NT2/D1 (cell line): ENCODE measurements around the gene NKX6-2.
"Not testable (repeated sequence)": the region's sequence is repeated elsewhere in the genome, so short reads cannot be mapped to it uniquely, and the experiment has no call there.

ENCODE experiments used
- DNase-seq: peaks from one replicate; pipeline ENCODE4 v3.0.0-alpha.2; 2011; ENCODE audit warnings: low read depth, low spot score
- H3K27me3 ChIP-seq: 2 replicates; pipeline ENCODE4 v1.6.0; 2011; ENCODE audit warnings: mild to moderate bottlenecking; ENCODE audit not compliant: insufficient read length, insufficient read depth
- H3K36me3 ChIP-seq: 2 replicates; pipeline ENCODE4 v1.6.1; 2011; ENCODE audit warnings: mild to moderate bottlenecking, low read length, mixed read lengths; ENCODE audit not compliant: insufficient read depth, insufficient read length
- H3K4me1 ChIP-seq: 2 replicates; pipeline ENCODE4 v1.5.1; 2011; ENCODE audit not compliant: insufficient read depth, insufficient read length
- H3K4me3 ChIP-seq: 2 replicates; pipeline ENCODE4 v1.5.1; 2011; ENCODE audit warnings: low read depth; ENCODE audit not compliant: insufficient read length
- H3K9ac ChIP-seq: 2 replicates; pipeline ENCODE4 v1.6.0; 2011; ENCODE audit warnings: low read depth; ENCODE audit not compliant: insufficient read length
- H3K9me3 ChIP-seq: 2 replicates; pipeline ENCODE4 v1.5.1; 2011; ENCODE audit warnings: mild to moderate bottlenecking, low read length; ENCODE audit not compliant: insufficient read depth
- SUZ12 ChIP-seq: IDR thresholded peaks from 2 replicates; pipeline ENCODE4 v1.6.1; 2011; ENCODE audit not compliant: insufficient read length, insufficient read depth; ENCODE audit errors: extremely low read depth
- YY1 ChIP-seq: IDR thresholded peaks from 2 replicates; pipeline ENCODE4 v1.6.1; 2011; ENCODE audit not compliant: insufficient read length, insufficient read depth
- ZNF274 ChIP-seq: IDR thresholded peaks from 2 replicates; pipeline ENCODE4 v1.6.1; 2011; ENCODE audit warnings: mild to moderate bottlenecking, low read depth, low read length

NKX6-2 gene

DNA sequence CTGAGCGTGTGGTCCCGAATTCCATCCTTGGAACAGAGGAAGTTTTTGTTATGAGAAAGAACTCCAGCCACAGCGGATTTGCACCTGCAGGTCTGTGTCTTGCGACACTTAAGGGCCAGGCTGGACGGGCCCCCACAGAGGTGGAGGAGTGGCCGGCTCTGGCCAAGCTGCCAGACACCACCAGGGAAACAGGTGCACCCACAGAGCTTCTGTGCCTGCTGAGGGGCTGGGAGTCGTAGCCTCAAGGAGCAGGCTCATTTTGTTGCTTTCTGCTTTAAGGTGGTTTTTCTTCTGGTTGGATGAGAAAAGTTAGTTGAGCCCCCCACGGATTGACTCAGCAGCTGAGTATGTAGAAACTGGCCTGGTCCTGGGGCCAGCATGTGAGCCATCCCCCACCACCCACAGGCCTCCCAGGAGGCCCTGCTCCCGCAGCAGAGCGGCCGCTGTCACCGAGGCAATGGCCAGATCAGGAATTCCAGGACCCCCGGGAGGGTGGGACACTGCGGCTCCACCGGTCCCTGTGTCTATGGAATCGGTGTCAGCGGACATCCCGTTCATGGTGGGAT, 41.9 kb downstream of the NKX6-2 start:
- TF ChIP-seq YY1, result no peak
- TF ChIP-seq SUZ12, result no peak
- no peak for TF ChIP-seq ZNF274
- Histone ChIP-seq H3K9me3 (no peaks in the 10 kb centered on the region), H3K4me1 (peaks cover 32% of the 10 kb centered on the region), H3K9ac (no peak overlapping the region), H3K4me3 (no peak overlapping the region), H3K36me3 (no peaks in the 10 kb centered on the region), H3K27me3 (no peaks in the 10 kb centered on the region)
- no peak for DNase-seq

DNA sequence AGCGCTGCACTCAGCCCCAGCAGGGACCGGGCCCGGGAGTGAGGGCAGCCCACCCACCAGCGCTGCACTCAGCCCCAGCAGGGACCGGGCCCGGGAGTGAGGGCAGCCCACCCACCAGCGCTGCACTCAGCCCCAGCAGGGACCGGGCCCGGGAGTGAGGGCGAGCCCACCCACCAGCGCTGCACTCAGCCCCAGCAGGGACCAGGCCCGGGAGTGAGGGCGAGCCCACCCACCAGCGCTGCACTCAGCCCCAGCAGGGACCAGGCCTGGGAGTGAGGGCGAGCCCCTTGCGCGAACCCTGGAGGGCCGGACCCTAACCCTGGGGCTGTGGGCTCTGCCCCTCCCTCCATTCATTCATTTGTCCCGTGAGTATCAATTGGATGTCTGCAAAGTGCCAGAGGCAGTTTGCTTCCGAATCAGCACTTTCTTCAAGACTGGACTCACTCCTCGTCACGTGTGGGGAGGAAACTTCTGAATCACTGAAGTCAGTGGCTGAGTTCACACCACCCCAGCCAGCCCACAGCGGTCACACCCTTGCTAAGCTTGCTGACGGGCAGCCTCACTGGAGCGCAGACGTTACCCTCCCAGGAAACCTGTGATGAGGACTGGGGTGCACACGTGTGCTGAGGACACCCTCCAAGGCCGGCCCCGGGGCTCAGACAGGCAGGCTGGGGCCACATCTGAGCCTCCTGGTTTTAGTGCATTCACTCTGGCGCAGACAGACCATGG, 42.6 kb downstream of the NKX6-2 start:
- not testable (repeated sequence) for H3K36me3 ChIP-seq, H3K9me3 ChIP-seq, H3K27me3 ChIP-seq, H3K9ac ChIP-seq, H3K4me3 ChIP-seq, DNase-seq
- H3K4me1 ChIP-seq, result peaks cover 29% of the 10 kb centered on the region

DNA sequence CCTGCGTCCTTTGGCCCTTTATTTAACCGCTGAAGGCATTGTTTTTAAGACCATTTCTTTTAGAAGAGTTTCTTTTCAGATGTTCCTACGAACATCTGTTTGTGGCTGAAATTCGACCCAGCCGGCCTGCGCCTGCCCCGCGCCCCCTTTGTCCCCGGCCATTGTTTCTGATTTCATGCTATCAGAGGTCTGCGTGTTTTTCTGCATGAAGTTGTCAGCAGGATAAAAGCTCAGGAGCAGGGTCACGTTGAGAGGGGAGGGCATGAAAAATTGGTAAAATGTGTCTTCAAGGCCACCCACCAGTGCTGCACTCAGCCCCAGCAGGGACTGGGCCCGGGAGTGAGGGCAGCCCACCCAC, 43.1 kb downstream of the NKX6-2 start:
- no peaks in the 10 kb centered on the region for H3K36me3 ChIP-seq
- peaks cover 29% of the 10 kb centered on the region for H3K4me1 ChIP-seq
- no peaks in the 10 kb centered on the region for H3K9me3 ChIP-seq
- TF ChIP-seq SUZ12, result no peak
- no peak for TF ChIP-seq YY1
- DNase-seq, result no peak
- H3K4me3 ChIP-seq, result no peak overlapping the region
- no peak overlapping the region for H3K9ac ChIP-seq
- H3K27me3 ChIP-seq, result no peaks in the 10 kb centered on the region

DNA sequence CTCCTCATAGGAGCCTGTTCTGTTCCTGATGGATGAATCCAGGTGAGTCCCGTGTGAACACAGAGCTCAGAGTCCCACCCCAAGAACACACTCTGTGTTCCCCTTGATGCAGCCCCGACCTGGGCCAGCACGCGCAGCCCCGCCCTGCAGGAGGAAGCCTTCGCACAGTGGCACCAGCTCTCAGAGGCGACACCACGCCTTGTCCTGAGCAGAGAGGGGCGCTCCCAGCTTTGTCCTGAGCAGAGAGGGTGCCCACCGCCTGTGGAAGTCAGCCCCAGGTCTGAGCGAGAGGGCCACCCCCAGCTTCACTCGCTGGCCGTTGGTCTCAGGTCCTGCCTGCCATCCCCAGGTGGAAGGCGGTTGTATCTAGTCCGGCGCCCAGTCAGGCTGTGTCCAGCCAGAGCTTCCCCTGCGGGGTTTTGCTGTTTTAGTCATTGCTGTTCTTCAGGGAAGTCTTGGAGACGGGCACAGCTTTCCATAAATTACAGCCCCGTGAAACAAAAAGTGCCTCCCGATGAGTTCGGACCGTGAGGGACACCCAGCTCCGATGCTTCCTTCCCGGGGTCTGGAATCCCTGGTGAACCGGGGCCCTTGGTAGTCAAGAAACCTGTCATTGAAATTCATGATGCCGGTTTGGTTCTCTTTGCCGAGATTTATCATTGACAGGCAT, 43.6 kb downstream of the NKX6-2 start:
- TF ChIP-seq YY1 (no peak), ZNF274 (no peak)
- no peaks in the 10 kb centered on the region for H3K36me3 ChIP-seq
- DNase-seq, result no peak
- H3K4me1 ChIP-seq, result peaks cover 31% of the 10 kb centered on the region
- H3K4me3 ChIP-seq, result no peak overlapping the region
- H3K9ac ChIP-seq, result no peak overlapping the region
- H3K9me3 ChIP-seq, result no peaks in the 10 kb centered on the region
- H3K27me3 ChIP-seq, result no peaks in the 10 kb centered on the region

DNA sequence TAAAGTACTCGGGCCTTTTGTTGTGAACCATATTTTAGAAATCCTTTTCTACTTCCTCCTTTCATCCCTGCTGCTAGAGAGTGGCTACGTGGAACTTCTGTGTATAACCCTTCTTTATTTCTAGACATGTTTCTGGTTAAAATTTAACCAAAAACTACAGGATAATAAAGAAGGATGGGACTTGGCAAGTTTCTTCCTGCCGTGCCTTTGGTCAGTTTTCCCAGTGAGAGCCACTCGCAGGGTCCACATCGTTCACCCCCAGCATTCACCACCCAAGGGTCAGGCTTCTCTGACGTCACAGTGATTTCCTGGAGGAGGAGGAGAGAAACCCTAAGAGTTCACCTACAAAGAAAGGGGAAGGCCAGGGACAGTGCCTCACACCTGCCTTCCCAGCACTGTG, 45.4 kb downstream of the NKX6-2 start:
- no peak overlapping the region for H3K4me3 ChIP-seq
- peaks cover 24% of the 10 kb centered on the region for H3K4me1 ChIP-seq
- no peak overlapping the region for H3K9ac ChIP-seq
- no peak for TF ChIP-seq ZNF274
- TF ChIP-seq SUZ12, result no peak
- TF ChIP-seq YY1, result no peak
- peaks cover 2% of the 10 kb centered on the region for H3K36me3 ChIP-seq
- no peaks in the 10 kb centered on the region for H3K9me3 ChIP-seq
- no peaks in the 10 kb centered on the region for H3K27me3 ChIP-seq
- DNase-seq, result no peak

DNA sequence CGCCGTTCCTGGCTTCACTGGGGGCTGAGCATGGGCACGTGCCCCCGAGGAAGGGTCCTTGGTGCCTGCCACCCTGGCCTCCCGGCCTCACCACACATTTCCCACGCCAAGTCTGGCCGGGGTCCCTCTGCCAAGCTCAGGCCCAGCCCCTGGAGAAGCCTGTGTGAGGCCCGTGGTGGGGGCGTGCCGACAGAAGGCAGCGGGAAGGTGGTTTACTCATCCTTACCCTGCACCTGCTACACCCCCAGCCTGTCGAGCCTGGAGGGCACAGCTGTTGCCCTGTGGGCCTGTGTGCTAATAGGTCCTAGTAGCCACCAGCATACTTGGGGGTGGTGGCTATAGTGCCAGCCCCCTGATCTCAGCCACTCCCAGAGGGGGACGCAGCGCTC, 46.7 kb downstream of the NKX6-2 start:
- Histone ChIP-seq H3K9ac (no peak overlapping the region), H3K36me3 (peaks cover 2% of the 10 kb centered on the region), H3K9me3 (no peaks in the 10 kb centered on the region), H3K4me1 (peaks cover 28% of the 10 kb centered on the region), H3K27me3 (no peaks in the 10 kb centered on the region), H3K4me3 (no peak overlapping the region)
- TF ChIP-seq YY1 (no peak), ZNF274 (no peak), SUZ12 (no peak)
- no peak for DNase-seq

DNA sequence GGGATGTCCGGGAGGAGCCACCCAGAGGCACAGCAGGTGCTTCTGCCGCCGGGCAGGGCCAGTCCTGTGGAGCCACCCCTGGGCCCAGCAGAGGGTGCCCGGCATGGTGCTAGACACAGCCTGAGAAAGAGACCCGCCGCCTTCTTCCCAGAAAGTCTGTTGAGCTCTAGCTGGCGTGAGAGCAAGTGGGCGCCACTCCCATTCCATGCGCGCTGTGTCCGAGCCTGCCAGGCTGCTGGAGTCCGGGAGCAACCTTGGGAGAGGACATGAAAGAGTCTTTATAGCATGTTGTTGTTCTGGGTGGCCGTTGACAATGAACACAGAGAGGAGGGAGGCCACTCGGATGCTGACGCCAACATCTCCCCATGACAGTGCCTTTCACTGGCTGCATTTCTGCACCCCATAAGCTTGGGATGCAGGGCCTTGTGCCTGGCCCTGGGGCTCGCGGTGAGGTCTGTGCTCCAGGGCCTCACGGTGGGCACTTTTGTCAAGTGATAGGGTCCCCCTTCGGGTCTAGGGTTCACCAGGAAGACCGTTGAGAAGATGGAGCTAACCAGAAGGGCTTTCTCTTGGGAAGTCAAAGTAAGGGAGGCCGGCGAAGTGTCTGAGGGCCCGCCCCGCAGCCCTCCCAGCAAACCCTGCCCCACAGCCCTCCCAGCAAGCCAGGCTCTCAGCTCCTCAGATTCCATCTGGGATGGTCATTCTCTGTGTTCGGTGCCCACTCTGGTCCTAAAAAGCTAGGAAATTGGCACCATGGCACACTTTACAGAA, 47.3 kb downstream of the NKX6-2 start:
- H3K9me3 ChIP-seq, result no peaks in the 10 kb centered on the region
- H3K9ac ChIP-seq, result no peak overlapping the region
- H3K27me3 ChIP-seq, result no peaks in the 10 kb centered on the region
- no peak for DNase-seq
- H3K4me1 ChIP-seq, result peaks cover 27% of the 10 kb centered on the region
- H3K36me3 ChIP-seq, result peaks cover 2% of the 10 kb centered on the region
- TF ChIP-seq YY1 (no peak), SUZ12 (no peak), ZNF274 (no peak)
- H3K4me3 ChIP-seq, result no peak overlapping the region
